H7 (cell line): ENCODE data around the gene PRSS8. TPM values are rescaled to one million over a fixed set of nuclear protein-coding genes. Genes with fewer than 3 reads are reported as not detected.
"Not testable (repeated sequence)": the region's sequence is repeated elsewhere in the genome, so short reads cannot be mapped to it uniquely, and the experiment has no call there.

ENCODE experiments used
- DNase-seq: peaks from one replicate; pipeline ENCODE4 v3.0.0; 2012
- H3K27me3 ChIP-seq: 2 replicates; pipeline ENCODE4 v1.6.0; 2011; ENCODE audit warnings: mild to moderate bottlenecking, low read length; ENCODE audit not compliant: control insufficient read depth, insufficient read depth
- H3K36me3 ChIP-seq: replicated peaks from 2 replicates; pipeline ENCODE4 v1.5.1; 2011; ENCODE audit warnings: low read length; ENCODE audit not compliant: control insufficient read depth, insufficient read depth
- H3K4me3 ChIP-seq: 2 replicates; pipeline ENCODE4 v1.5.1; 2011; ENCODE audit warnings: low read depth, mild to moderate bottlenecking, control low read depth, low read length, moderate library complexity; ENCODE audit not compliant: insufficient read depth
- total RNA-seq: library from RNA; depleted of rRNA; stranded (reverse); fragments of >200 nt; shearing (Covaris generic); gene quantifications from 2 replicates; pipeline ENCODE4 v1.2.3, GENCODE V29; 2014

PRSS8 gene
- total RNA-seq, 1 experiment from 2014 or later = 57.1 TPM

GRCh38 chr16:31138621-31139578 is 3.4 kb upstream of the PRSS8 start:
- Histone ChIP-seq H3K4me3 (no peak overlapping the region), H3K27me3 (peaks cover 13% of the 10 kb centered on the region), H3K36me3 (no peaks in the 10 kb centered on the region)
- peak; percentile 82 for DNase-seq

GRCh38 chr16:31136822-31137499 is 1.4 kb upstream of the PRSS8 start:
- DNase-seq, H3K4me3 ChIP-seq, H3K27me3 ChIP-seq, H3K36me3 ChIP-seq: not testable (repeated sequence)

DNA sequence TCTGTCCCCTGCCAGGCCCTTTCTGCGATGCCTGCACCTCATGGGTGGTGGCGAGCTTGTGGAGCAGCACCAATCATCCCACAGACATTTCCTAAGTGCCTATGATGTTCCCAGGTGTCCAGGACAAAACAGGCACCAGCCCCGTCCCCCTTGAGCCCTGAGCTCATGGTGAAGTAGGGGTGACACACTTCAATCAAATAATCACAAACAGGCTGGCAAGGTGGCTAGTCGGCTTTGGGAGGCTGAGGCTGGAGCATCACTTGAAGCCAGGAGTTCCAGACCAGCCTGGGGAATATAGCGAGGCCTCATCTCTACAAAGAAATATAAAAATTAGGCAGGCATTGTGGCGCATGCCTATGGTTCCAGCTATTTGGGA is 748 bp upstream of the PRSS8 start:
- no peaks in the 10 kb centered on the region for H3K27me3 ChIP-seq
- peaks cover 13% of the 10 kb centered on the region for H3K36me3 ChIP-seq
- H3K4me3 ChIP-seq = no peak overlapping the region
- no peak for DNase-seq

DNA sequence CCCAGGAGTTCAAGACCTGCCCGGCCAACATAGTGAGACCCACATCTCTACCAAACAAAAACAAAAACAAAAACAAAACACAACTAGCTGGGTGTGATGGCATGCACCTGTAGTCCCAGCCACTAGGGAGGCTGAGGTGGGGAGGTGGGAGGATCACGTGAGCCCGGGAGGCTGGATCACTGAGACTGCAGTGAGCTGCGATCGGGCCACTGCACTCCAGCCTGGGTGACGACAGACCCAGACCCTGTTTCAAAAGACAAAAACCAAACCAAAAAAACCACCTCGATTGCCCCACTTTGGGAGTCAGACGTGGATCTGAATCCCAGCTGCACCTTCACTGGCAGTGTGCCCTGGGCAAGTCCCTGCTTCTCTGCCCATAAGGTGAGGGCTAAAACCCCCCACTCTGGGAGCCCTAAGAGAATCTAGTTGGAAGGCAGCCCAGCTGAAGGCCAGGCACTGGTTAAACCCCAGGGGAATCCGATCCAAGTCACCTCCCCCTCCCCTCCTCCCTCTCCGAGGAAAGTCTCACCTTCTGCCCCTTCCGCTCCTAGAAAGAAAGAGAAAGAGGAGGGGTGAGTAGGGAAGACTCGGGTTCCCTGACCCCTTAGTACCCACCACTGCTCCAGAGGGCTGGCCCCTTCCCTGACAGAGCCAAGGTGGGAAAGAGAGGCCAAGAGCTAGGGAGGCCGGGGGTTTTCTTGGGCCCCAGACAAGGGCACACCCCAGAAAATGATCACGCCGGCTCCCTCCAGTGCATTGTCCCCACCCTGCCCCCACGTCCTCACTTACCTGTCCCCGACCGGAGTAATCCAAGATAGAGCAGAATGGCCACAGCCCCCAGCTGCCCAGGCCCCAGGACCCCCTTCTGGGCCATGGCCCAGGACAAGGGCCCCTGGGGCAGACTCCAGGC is 647 bp downstream of the PRSS8 start:
- no peaks in the 10 kb centered on the region for H3K27me3 ChIP-seq
- H3K4me3 ChIP-seq = peak overlapping the region; percentile 81
- peaks cover 13% of the 10 kb centered on the region for H3K36me3 ChIP-seq
- DNase-seq = peak; percentile 90

GRCh38 chr16:31134091-31134571 is 1.4 kb downstream of the PRSS8 start:
- peaks cover 13% of the 10 kb centered on the region for H3K36me3 ChIP-seq
- H3K27me3 ChIP-seq = no peaks in the 10 kb centered on the region
- H3K4me3 ChIP-seq = peak overlapping the region; percentile 81
- peak; percentile 72 for DNase-seq

DNA sequence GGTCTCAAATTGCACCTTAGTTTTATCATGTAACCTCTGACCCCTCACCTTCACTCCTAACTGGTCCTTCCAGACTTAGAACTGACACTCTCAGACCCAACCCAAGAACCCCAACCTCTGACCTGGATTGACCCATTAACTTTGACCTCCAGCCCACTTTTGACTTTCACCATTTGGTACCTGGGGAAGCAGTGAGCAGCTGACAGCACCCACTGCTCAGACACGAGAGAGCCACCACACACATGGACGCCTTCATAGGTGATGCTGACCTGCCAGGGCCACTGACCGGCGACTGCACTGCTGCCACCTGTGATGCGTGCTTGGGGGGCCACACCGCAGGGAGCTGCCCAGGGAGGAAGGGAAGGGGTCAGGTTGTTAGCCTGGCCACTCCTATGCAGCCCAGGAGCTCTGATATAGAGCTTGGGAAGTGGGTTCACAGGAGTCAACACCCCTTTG is 2.5 kb downstream of the PRSS8 start:
- H3K27me3 ChIP-seq = no peaks in the 10 kb centered on the region
- H3K36me3 ChIP-seq = peaks cover 13% of the 10 kb centered on the region
- no peak overlapping the region for H3K4me3 ChIP-seq
- DNase-seq = no peak

- peak; percentile 39 for DNase-seq
- H3K36me3 ChIP-seq = peaks cover 13% of the 10 kb centered on the region
- no peaks in the 10 kb centered on the region for H3K27me3 ChIP-seq
- no peak overlapping the region for H3K4me3 ChIP-seq
Measured at GRCh38 chr16:31132303-31132979, 3.1 kb downstream of the PRSS8 start.

- peak; percentile 30 for DNase-seq
- Histone ChIP-seq H3K27me3 (no peaks in the 10 kb centered on the region), H3K4me3 (no peak overlapping the region), H3K36me3 (peaks cover 15% of the 10 kb centered on the region)
Measured at GRCh38 chr16:31131841-31132271, 3.7 kb downstream of the PRSS8 start.

- no peak for DNase-seq
- Histone ChIP-seq H3K36me3 (peaks cover 15% of the 10 kb centered on the region), H3K4me3 (no peak overlapping the region), H3K27me3 (no peaks in the 10 kb centered on the region)
Measured at GRCh38 chr16:31131416-31131815, 4.1 kb downstream of the PRSS8 start.

GRCh38 chr16:31130899-31131298 is 4.6 kb downstream of the PRSS8 start:
- peak; percentile 86 for DNase-seq
- H3K4me3 ChIP-seq = no peak overlapping the region
- H3K36me3 ChIP-seq = peaks cover 15% of the 10 kb centered on the region

GRCh38 chr16:31130336-31130891 is 5.1 kb downstream of the PRSS8 start:
- Histone ChIP-seq H3K27me3 (no peaks in the 10 kb centered on the region), H3K36me3 (peaks cover 15% of the 10 kb centered on the region), H3K4me3 (no peak overlapping the region)
- peak; percentile 61 for DNase-seq

More at GRCh38 chr16:31130899-31131298, 4.6 kb downstream of the PRSS8 start:
- H3K27me3 ChIP-seq = no peaks in the 10 kb centered on the region

DNA sequence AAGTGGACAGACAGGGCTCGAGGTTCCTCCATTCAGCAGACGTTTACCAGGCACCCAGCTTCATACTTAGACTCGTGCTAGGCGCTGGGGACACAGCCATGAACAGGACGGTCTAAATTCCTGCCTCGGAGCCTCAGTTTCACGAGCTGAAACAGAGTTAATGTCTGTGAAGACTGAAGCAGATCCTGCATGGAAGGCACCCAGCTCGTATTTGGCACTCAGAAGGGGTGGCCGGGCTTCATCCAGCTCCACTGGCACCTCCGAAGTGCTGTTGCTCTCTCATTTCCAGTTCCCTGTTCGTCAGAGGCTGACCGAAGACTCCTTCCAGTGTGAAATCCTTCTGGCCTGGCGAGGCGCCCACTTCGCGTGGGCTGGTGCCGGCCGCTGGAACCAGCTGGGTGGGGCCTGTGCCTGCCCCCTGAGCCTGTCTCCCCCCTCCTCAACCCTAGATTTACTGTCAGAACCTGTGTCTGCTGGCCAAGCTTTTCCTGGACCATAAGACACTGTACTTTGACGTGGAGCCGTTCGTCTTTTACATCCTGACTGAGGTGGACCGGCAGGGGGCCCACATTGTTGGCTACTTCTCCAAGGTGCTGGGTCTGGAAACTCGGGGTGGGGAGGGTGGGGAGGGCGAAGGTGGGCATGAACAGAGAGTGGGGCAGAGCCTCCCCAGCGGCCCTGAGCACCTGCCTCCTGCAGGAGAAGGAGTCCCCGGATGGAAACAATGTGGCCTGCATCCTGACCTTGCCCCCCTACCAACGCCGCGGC is 5.8 kb downstream of the PRSS8 start:
- no peaks in the 10 kb centered on the region for H3K27me3 ChIP-seq
- peaks cover 15% of the 10 kb centered on the region for H3K36me3 ChIP-seq
- no peak overlapping the region for H3K4me3 ChIP-seq
- DNase-seq = peak; percentile 63
